K562 (cell line): ENCODE results near the gene PPP1R13B. TPM values are rescaled to one million over a fixed set of nuclear protein-coding genes. Genes with fewer than 3 reads are reported as not detected.

ENCODE experiments used
- ATAC-seq: fragments of 200-7000 bp; cut with Tn5 transposase; 3 replicates; pipeline ENCODE4 v1.9.1; 2020; ENCODE audit warnings: moderate library complexity
- BruUV-seq: library from RNA; stranded (reverse); fragments of 400-500 nt; replicated peaks from 2 replicates; lab custom pipeline; 2021; lab: Mats Ljungman, UMichigan
- CTCF ChIA-PET: fragments of 300-600 bp; formaldehyde crosslinking; extraction: SDS; loops from one replicate; lab custom pipeline; 2021; ENCODE audit warnings: low intra/inter-chr PET ratio; lab: Yijun Ruan, JAX
- POLR2A ChIA-PET: fragments of 300-600, 350-650 bp; sonication (Branson Sonifier 250); formaldehyde crosslinking; extraction: SDS; loops from one replicate; lab custom pipeline; 2021; ENCODE audit warnings: antibody characterized with exemption, inconsistent platforms; lab: Yijun Ruan, JAX
- DNase-seq, 4 experiments: peaks; one replicate each; pipeline versions ENCODE4 v3.0.0 to v3.0.0-alpha.2; 2011 to 2018; ENCODE audit warnings: low spot score in 3 of 4, mixed read lengths in 3 of 4; ENCODE audit errors: extremely low read depth in 1 of 4
- FAIRE-seq: peaks from 2 replicates; lab custom pipeline; 2011; peaks lifted over from hg19 to GRCh38; lab: Jason Lieb, UNC
- H2AFZ ChIP-seq: 2 replicates; pipeline ENCODE4 v1.6.0; 2011; ENCODE audit warnings: low read depth, low read length, control low read depth, inconsistent platforms
- H3K27ac ChIP-seq: fragments of 200-600 bp; 3 replicates; pipeline ENCODE4 v1.8.0; 2011; ENCODE audit warnings: low read depth, mild to moderate bottlenecking, control low read depth, inconsistent platforms, low read length, moderate library complexity, mixed read lengths; ENCODE audit errors: extremely low read depth
- H3K27me3 ChIP-seq, 2 experiments: fragments of 300-600 bp in 1 of 2; 2 replicates in 1 of 2; 3 replicates in 1 of 2; pipeline versions ENCODE4 v1.6.0 to v1.8.0; 2011; ENCODE audit warnings: inconsistent platforms in 2 of 2, low read length in 2 of 2, mild to moderate bottlenecking in 1 of 2, mixed read lengths in 1 of 2, moderate library complexity in 1 of 2; ENCODE audit not compliant: control insufficient read depth in 2 of 2, insufficient read depth in 2 of 2
- H3K36me3 ChIP-seq: fragments of 300-600 bp; 3 replicates; pipeline ENCODE4 v1.8.0; 2011; ENCODE audit warnings: mild to moderate bottlenecking, low read length, inconsistent platforms; ENCODE audit not compliant: control insufficient read depth, insufficient read depth
- H3K4me1 ChIP-seq, 2 experiments: fragments of 200-600 bp in 1 of 2; replicated peaks in 1 of 2; 2 replicates in 1 of 2; 3 replicates in 1 of 2; pipeline versions ENCODE4 v1.5.1 to v1.8.0; 2011; ENCODE audit warnings: inconsistent platforms in 2 of 2, low read length in 2 of 2, mild to moderate bottlenecking in 1 of 2, mixed read lengths in 1 of 2, moderate library complexity in 1 of 2; ENCODE audit not compliant: control insufficient read depth in 2 of 2, insufficient read depth in 2 of 2
- H3K4me2 ChIP-seq: 2 replicates; pipeline ENCODE4 v1.6.1; 2011; ENCODE audit warnings: low read length, control low read depth, inconsistent platforms, mixed read lengths; ENCODE audit not compliant: insufficient read depth
- H3K4me3 ChIP-seq: fragments of 200-600 bp; sonication (generic), shearing (Covaris generic); 2 replicates; pipeline ENCODE4 v1.5.1; 2016; ENCODE audit warnings: control low read depth, inconsistent platforms
- H3K79me2 ChIP-seq: fragments of 200-600 bp; 3 replicates; pipeline ENCODE4 v1.8.0; 2011; ENCODE audit warnings: low read length, inconsistent platforms; ENCODE audit not compliant: control insufficient read depth, insufficient read depth
- H3K9ac ChIP-seq, 2 experiments: 2 replicates each; pipeline versions ENCODE4 v1.6.0 to v1.6.1; 2011; ENCODE audit warnings: low read depth in 2 of 2, low read length in 2 of 2, control low read depth in 1 of 2, inconsistent platforms in 1 of 2, mild to moderate bottlenecking in 1 of 2, mixed read lengths in 1 of 2; ENCODE audit not compliant: insufficient read depth in 1 of 2
- H3K9me1 ChIP-seq: one replicate; pipeline ENCODE4 v1.6.0; 2011; ENCODE audit warnings: inconsistent platforms, mild to moderate bottlenecking, low read length, moderate library complexity; ENCODE audit not compliant: control insufficient read depth, insufficient read depth
- H3K9me3 ChIP-seq: replicated peaks from 2 replicates; pipeline ENCODE4 v1.5.1; 2011; ENCODE audit warnings: low read depth, low read length, inconsistent platforms; ENCODE audit not compliant: control insufficient read depth, insufficient read depth
- H4K20me1 ChIP-seq: replicated peaks from 2 replicates; pipeline ENCODE4 v1.6.1; 2011; ENCODE audit warnings: low read length, inconsistent platforms, mixed read lengths; ENCODE audit not compliant: control insufficient read depth, insufficient read depth
- ARID3B ChIP-seq: fragments of 250-450 bp; sonication (Bioruptor Pico); IDR thresholded peaks from 2 replicates; pipeline ENCODE4 v1.4.0; 2020; ENCODE audit warnings: borderline replicate concordance
- ETV6 ChIP-seq, 3 experiments: fragments of 150-350 bp in 1 of 3; sonication (generic) in 1 of 3; formaldehyde crosslinking in 1 of 3; IDR thresholded peaks; 2 replicates each; pipeline versions ENCODE4 v1.6.1 to v1.8.0; 2014 to 2022; ENCODE audit warnings: borderline replicate concordance in 2 of 3, low read depth in 2 of 3, antibody characterized with exemption in 1 of 3, low read length in 1 of 3, mild to moderate bottlenecking in 1 of 3, missing genetic modification reagents in 1 of 3
- NFRKB ChIP-seq: fragments of 450-650 bp; IDR thresholded peaks from 2 replicates; pipeline ENCODE4 v1.6.1; 2016; ENCODE audit warnings: low read depth
- NFXL1 ChIP-seq: fragments of 450-650 bp; formaldehyde crosslinking; IDR thresholded peaks from 2 replicates; pipeline ENCODE4 v1.4.0; 2021; ENCODE audit warnings: mild to moderate bottlenecking
- WGBS: fragments of 100-300 bp; shearing (Covaris generic); methylation state at CpG from one replicate; pipeline ENCODE4 v1.1.6; 2016; ENCODE audit warnings: low coverage, mixed read lengths; ENCODE audit not compliant: insufficient coverage; ENCODE audit errors: missing lambda C conversion rate; 5-methylcytosine and 5-hydroxymethylcytosine counted together
- in situ Hi-C: fragments of 300-500 bp; cut with MboI; formaldehyde crosslinking; loops from 4 replicates; pipeline ENCODE4 v1.15.0; 2018; ENCODE audit warnings: inconsistent platforms, mixed read lengths
- intact Hi-C: fragments of 100-400 bp; cut with micrococcal nuclease; formaldehyde crosslinking; loops from 2 replicates; pipeline ENCODE4 v1.14.2; 2022
- polyA plus RNA-seq, 8 experiments: library from polyadenylated mRNA; depleted of rRNA in 4 of 8; stranded (reverse) in 5 of 8; unstranded in 3 of 8; fragments of >200 nt; fragmentation: Nextera tagmentation in 2 of 8; fragmentation: Illumina TruSeq in 1 of 8; extraction: Ambion mirVana in 2 of 8; extraction: Trizol in 1 of 8; gene quantifications; 2 replicates each; pipeline versions ENCODE4 v1.2.1 to v1.2.3, GENCODE V29; 2011 to 2014; ENCODE audit warnings: inconsistent platforms in 1 of 8, missing spikeins in 1 of 8
- total RNA-seq, 7 experiments: library from RNA; depleted of rRNA in 6 of 7; stranded (reverse); fragments of >200 nt in 6 of 7; fragmentation: Illumina TruSeq in 2 of 7; extraction: Trizol in 2 of 7; gene quantifications; 2 replicates each; pipeline versions ENCODE4 v1.2.1 to v1.2.3, GENCODE V29; 2011 to 2021; ENCODE audit warnings: low replicate concordance in 1 of 7

The PPP1R13B gene
- total and polyA plus RNA-seq, 9 of the 15 experiments (the other 6 are each of a cell fraction or from before 2014, with no cell fraction given) = 0.03 to 1.7 (median 0.15) TPM

DNA sequence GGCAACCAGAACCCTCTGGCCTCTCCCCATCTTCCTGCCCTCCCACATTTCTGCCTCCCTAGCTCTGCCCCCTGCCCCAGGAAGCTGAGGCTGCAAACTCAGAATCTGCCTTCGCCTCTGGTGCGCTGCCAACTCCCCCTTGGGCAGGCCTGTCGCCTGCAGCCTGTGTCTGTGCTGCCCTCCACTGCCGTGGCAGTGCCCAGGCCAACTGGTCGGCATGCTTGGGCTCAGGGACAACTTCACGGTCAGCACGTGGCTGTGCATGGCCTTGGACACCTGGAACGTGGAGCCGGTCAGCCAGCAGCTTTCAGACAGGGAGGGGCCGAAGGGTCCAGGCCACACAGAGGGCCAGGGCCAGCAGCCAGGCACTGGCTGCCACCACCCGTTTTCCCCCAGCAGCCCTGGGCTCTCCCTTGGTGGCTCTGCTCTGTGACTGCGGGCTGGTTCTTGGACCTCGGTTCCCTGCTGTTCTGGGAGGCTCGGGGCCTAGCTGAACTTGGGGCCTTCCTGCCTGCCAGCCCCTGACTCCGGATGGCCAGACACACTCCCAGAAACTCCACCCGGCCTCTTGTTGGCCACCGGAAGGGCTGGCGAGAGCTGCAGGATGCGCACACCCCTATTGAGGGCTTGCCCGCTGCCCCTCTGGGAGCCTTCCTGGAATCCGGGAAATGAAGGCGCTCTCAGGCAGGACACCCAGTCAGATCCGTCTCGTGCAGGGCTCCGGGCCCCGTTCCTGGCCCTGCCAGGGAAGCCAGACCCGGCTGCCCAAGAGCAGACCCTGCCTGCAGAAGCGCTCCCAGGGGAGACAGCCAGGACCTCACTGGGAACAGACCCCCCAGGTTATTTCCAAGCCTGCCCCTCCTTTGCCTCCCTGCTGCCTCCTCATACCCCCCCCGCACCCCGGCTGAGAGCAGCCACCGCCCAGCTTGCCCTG lies 34.2 kb upstream of the PPP1R13B start:
- ATAC-seq (no peak), DNase-seq (no peak), FAIRE-seq (no peak)
- no TSS peak for BruUV-seq
- Histone ChIP-seq H3K9me1 (no peaks in the 10 kb centered on the region), H3K79me2 (no peaks in the 10 kb centered on the region), H3K4me2 (no peak overlapping the region), H2AFZ (no peak overlapping the region), H3K9me3 (no peaks in the 10 kb centered on the region), H3K4me1 (peaks cover 0 to 22% of the 10 kb centered on the region in 2 experiments; a peak in 2 of 5 replicates), H3K27me3 (peaks cover 0 to 24% of the 10 kb centered on the region in 2 experiments; a peak in 2 of 5 replicates), H3K36me3 (no peaks in the 10 kb centered on the region), H3K27ac (no peak overlapping the region), H4K20me1 (no peaks in the 10 kb centered on the region), H3K9ac (no peak overlapping the region; a peak in 1 of 4 replicates), H3K4me3 (no peak overlapping the region)
- TF ChIP-seq ETV6 (IDR thresholded peaks at IDR 0.05; ENCODE audit: borderline replicate concordance in 1 of 2, low read depth in 2 of 2, low read length in 1 of 2) (no peak), ETV6 (CRISPR knock-in tag; IDR thresholded peaks at IDR 0.05; ENCODE audit: borderline replicate concordance) (no peak), NFRKB (no peak), ARID3B (no peak), NFXL1 (CRISPR knock-in tag) (no peak)
- ChIA-PET CTCF (no interaction called here), POLR2A (interaction anchor here (0.6 to 1.6 kb wide), 3 partner anchors 9 to 837 kb away, joined by 3 to 6 read pairs (median 3); no protein-coding TSS in a partner anchor)
- 41% methylated on average over 17 of the region's 31 CpGs for WGBS
- in situ Hi-C loops (no loop called here), intact Hi-C loops (no loop called here)
